Adipocyte (in vitro differentiated cells): ENCODE measurements around the gene CSNK1A1L.

ENCODE experiments used
- DNase-seq: peaks from one replicate; pipeline ENCODE4 v3.0.0-alpha.2; 2015; ENCODE audit warnings: low read depth
- H3K27me3 ChIP-seq: replicated peaks from 2 replicates; pipeline ENCODE4 v1.7.0; 2013; ENCODE audit warnings: mild to moderate bottlenecking, low read length, moderate library complexity; ENCODE audit not compliant: control insufficient read depth, insufficient read depth
- H3K36me3 ChIP-seq: 2 replicates; pipeline ENCODE4 v1.7.0; 2013; ENCODE audit warnings: low read length, mild to moderate bottlenecking, moderate library complexity; ENCODE audit not compliant: control insufficient read depth, insufficient read depth, severe bottlenecking
- H3K4me1 ChIP-seq: 2 replicates; pipeline ENCODE4 v1.7.0; 2013; ENCODE audit warnings: mild to moderate bottlenecking, low read length, moderate library complexity; ENCODE audit not compliant: control insufficient read depth, insufficient read depth
- H3K4me3 ChIP-seq: 2 replicates; pipeline ENCODE4 v1.7.0; 2013; ENCODE audit warnings: mild to moderate bottlenecking, low read length, moderate library complexity
- H3K9ac ChIP-seq: 2 replicates; pipeline ENCODE4 v1.7.0; 2013; ENCODE audit warnings: mild to moderate bottlenecking, low read length, moderate library complexity
- H3K9me3 ChIP-seq: 2 replicates; pipeline ENCODE4 v1.7.0; 2013; ENCODE audit warnings: mild to moderate bottlenecking, low read length, moderate library complexity; ENCODE audit not compliant: control insufficient read depth

CSNK1A1L gene

GRCh38 chr13:37105251-37105714, at the start of gene CSNK1A1L:
Gene CSNK1A1L (minus strand): TSS chr13:37105664. CDS start chr13:37105256, 408 bp downstream.
- Histone ChIP-seq H3K9ac (no peak within 1 kb of the TSS), H3K4me1 (no peaks in the 10 kb centered on the region), H3K27me3 (no peaks in the 10 kb centered on the region), H3K9me3 (no peaks in the 10 kb centered on the region), H3K36me3 (no peaks in the 10 kb centered on the region), H3K4me3 (no peak within 1 kb of the TSS)
- DNase-seq: no peak

- Histone ChIP-seq H3K27me3 (no peaks in the 10 kb centered on the region), H3K4me1 (peaks cover 6% of the 10 kb centered on the region), H3K36me3 (no peaks in the 10 kb centered on the region), H3K9me3 (no peaks in the 10 kb centered on the region), H3K4me3 (no peak overlapping the region), H3K9ac (no peak overlapping the region)
- no peak for DNase-seq
Observed at GRCh38 chr13:37149380-37149779, 43.9 kb upstream of the CSNK1A1L start.

GRCh38 chr13:37148501-37148900, 43.0 kb upstream of the CSNK1A1L start:
- no peak overlapping the region for H3K4me3 ChIP-seq
- H3K36me3 ChIP-seq: no peaks in the 10 kb centered on the region
- no peaks in the 10 kb centered on the region for H3K27me3 ChIP-seq
- no peak for DNase-seq
- peaks cover 6% of the 10 kb centered on the region for H3K4me1 ChIP-seq
- no peaks in the 10 kb centered on the region for H3K9me3 ChIP-seq
- H3K9ac ChIP-seq: no peak overlapping the region

- no peak overlapping the region for H3K9ac ChIP-seq
- no peaks in the 10 kb centered on the region for H3K36me3 ChIP-seq
- H3K4me3 ChIP-seq: no peak overlapping the region
- H3K9me3 ChIP-seq: no peaks in the 10 kb centered on the region
- peaks cover 11% of the 10 kb centered on the region for H3K4me1 ChIP-seq
- no peaks in the 10 kb centered on the region for H3K27me3 ChIP-seq
- DNase-seq: no peak
Observed at GRCh38 chr13:37144661-37145060, 39.2 kb upstream of the CSNK1A1L start.

- H3K36me3 ChIP-seq: no peaks in the 10 kb centered on the region
- no peak overlapping the region for H3K9ac ChIP-seq
- H3K4me3 ChIP-seq: no peak overlapping the region
- no peaks in the 10 kb centered on the region for H3K9me3 ChIP-seq
- peaks cover 18% of the 10 kb centered on the region for H3K4me1 ChIP-seq
- DNase-seq: peak; percentile 20
- H3K27me3 ChIP-seq: no peaks in the 10 kb centered on the region
Observed at GRCh38 chr13:37143911-37144310, 38.4 kb upstream of the CSNK1A1L start.

GRCh38 chr13:37142877-37143276, 37.4 kb upstream of the CSNK1A1L start:
- H3K9me3 ChIP-seq: no peaks in the 10 kb centered on the region
- H3K36me3 ChIP-seq: no peaks in the 10 kb centered on the region
- no peak overlapping the region for H3K4me3 ChIP-seq
- DNase-seq: no peak
- no peak overlapping the region for H3K9ac ChIP-seq
- H3K4me1 ChIP-seq: peaks cover 22% of the 10 kb centered on the region
- H3K27me3 ChIP-seq: no peaks in the 10 kb centered on the region

GRCh38 chr13:37141011-37141410, 35.5 kb upstream of the CSNK1A1L start:
- Histone ChIP-seq H3K9ac (no peak overlapping the region), H3K4me1 (peaks cover 39% of the 10 kb centered on the region), H3K9me3 (no peaks in the 10 kb centered on the region), H3K36me3 (no peaks in the 10 kb centered on the region), H3K4me3 (no peak overlapping the region), H3K27me3 (no peaks in the 10 kb centered on the region)
- DNase-seq: no peak

- Histone ChIP-seq H3K9me3 (no peaks in the 10 kb centered on the region), H3K27me3 (no peaks in the 10 kb centered on the region), H3K4me3 (no peak overlapping the region), H3K4me1 (peaks cover 56% of the 10 kb centered on the region), H3K9ac (no peak overlapping the region), H3K36me3 (no peaks in the 10 kb centered on the region)
- DNase-seq: no peak
Observed at GRCh38 chr13:37139356-37139755, 33.9 kb upstream of the CSNK1A1L start.

- Histone ChIP-seq H3K4me3 (no peak overlapping the region), H3K36me3 (no peaks in the 10 kb centered on the region), H3K27me3 (no peaks in the 10 kb centered on the region), H3K9me3 (no peaks in the 10 kb centered on the region), H3K9ac (no peak overlapping the region), H3K4me1 (peaks cover 60% of the 10 kb centered on the region)
- no peak for DNase-seq
Observed at GRCh38 chr13:37138926-37139325, 33.5 kb upstream of the CSNK1A1L start.

GRCh38 chr13:37138169-37138568, 32.7 kb upstream of the CSNK1A1L start:
- H3K4me1 ChIP-seq: peaks cover 61% of the 10 kb centered on the region
- H3K9me3 ChIP-seq: no peaks in the 10 kb centered on the region
- H3K4me3 ChIP-seq: no peak overlapping the region
- H3K9ac ChIP-seq: no peak overlapping the region
- no peaks in the 10 kb centered on the region for H3K36me3 ChIP-seq
- H3K27me3 ChIP-seq: no peaks in the 10 kb centered on the region
- no peak for DNase-seq

- peaks cover 61% of the 10 kb centered on the region for H3K4me1 ChIP-seq
- no peak for DNase-seq
- no peaks in the 10 kb centered on the region for H3K27me3 ChIP-seq
- peak overlapping the region; percentile 31 for H3K9ac ChIP-seq
- no peaks in the 10 kb centered on the region for H3K36me3 ChIP-seq
- peak overlapping the region; percentile 40 for H3K4me3 ChIP-seq
- no peaks in the 10 kb centered on the region for H3K9me3 ChIP-seq
Observed at GRCh38 chr13:37136633-37137032, 31.2 kb upstream of the CSNK1A1L start.

GRCh38 chr13:37136187-37136586, 30.7 kb upstream of the CSNK1A1L start:
- Histone ChIP-seq H3K27me3 (no peaks in the 10 kb centered on the region), H3K4me3 (peak overlapping the region; percentile 40), H3K4me1 (peaks cover 58% of the 10 kb centered on the region), H3K36me3 (no peaks in the 10 kb centered on the region), H3K9me3 (no peaks in the 10 kb centered on the region), H3K9ac (no peak overlapping the region)
- peak; percentile 15 for DNase-seq
